Brain pericyte (primary cell): ENCODE data around the gene ZNRF1.
"Not testable (repeated sequence)": the region's sequence is repeated elsewhere in the genome, so short reads cannot be mapped to it uniquely, and the experiment has no call there.

ENCODE experiments used
- DNase-seq: peaks from one replicate; pipeline ENCODE4 v3.0.0-alpha.2; 2012; ENCODE audit warnings: low read depth, low spot score

The ZNRF1 gene

GRCh38 chr16:75112734-75113491 is 114.1 kb downstream of the ZNRF1 start:
- no peak for DNase-seq

DNA sequence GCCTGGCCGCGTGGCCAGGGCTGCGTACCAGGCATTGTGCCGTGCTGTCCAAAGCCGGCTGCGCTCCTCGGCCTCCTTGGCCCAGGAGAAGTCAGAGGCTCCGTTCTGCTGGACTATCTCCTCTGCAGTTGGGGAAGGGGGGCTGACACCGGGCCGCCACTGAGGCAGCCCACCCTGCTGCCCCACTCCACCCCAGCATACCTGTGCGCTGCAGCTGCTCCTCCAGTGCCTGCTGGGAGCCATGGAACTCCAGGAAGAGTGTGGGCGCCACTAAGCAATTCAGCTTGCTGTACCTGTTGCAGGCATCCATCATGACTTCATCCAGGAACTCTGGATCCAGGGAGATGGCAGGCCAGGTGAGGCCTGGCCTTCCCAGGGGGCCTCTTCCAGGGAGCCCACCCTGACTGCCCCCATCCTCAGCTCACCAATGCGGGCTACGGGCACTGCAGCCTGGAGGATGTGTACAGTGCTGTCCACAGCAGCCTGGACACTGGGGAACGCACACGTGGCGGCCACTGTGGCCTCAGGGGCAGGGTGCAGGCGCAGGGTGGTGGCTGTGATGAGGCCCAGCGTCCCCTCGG is 114.8 kb downstream of the ZNRF1 start:
- DNase-seq: no peak

DNA sequence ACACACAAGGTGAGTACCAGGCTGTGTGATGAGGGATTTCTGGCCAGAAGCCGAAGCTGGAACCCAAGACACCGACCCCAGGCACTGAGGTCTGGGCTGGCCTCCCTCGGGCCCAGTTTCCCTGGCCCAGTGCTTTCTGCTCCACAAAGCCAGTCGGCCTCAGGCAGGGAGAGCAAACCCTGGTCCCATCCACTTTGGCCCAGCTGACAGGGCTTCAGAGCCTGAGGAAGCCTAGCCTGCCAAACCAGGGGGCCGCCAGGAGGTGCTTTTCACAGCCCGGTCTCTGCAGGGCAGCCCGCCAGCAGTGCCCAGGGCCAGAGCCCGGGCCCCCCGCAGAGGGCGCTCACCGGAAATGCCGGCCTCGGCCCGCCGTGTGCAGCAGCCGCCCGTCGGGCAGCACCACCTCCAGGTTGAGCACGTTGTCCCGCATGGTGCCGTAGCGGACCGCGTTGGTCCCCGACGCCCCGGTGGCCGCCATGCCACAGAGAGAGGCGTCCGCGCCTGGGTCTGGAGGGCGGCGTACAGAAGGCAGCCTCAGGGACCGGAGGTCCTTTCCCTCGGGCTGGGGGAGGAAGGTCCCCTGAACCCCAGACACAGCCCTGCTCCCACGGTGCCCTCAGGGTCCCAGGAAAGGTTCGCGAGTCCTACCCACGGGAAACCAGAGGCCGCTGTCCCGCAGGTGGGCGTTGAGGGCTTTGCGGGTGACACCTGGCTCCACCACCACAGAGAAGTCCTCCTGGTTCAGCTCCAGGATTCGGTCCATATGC is 115.5 kb downstream of the ZNRF1 start:
- DNase-seq: no peak

GRCh38 chr16:75114946-75115825 is 116.4 kb downstream of the ZNRF1 start:
- no peak for DNase-seq

DNA sequence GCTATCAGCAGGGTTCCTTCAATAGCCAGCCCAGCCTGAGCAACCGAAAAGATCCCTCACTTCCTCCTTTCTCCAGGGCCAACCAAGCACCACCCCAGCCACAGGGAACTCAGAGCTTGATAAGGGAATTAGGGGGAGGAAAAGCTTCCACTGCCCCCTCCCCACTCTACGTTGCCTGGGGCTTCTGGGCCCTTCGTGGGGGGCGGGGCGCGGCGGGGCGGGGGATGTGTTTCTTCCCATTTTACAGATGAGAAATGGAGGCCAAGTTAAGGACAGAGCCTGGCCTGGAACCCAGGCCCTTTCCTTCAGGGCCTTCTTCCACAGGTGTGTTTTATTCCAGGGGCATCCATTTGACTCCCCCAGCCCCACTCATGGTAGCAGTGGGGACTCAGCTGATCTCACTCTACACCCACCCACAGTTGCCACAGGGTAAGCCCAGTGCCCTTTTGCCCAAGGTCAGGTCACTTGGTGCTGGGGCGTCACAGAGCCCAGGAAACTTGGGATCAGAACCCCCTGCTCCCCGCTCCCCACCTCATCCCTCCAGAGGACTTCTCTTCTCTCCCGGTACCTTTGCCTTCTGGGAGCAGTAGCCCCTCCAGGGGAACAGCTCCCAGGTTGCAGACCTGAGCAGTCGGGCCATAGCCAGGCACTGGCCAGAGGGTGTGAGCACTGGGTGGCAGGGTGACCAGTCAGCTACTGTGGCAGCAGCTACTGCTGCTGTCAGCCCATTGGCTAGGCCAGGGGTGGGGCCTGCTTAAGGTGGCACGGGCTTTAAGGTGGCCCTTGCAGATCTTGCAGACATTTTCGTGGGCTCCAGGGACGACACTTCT is 117.5 kb downstream of the ZNRF1 start, which contains the start of gene LDHD:
Gene LDHD (minus strand): TSS at position 700 of the 830 bp plus-strand sequence. CDS start 60 bp downstream, at position 640.
- DNase-seq: no peak

DNA sequence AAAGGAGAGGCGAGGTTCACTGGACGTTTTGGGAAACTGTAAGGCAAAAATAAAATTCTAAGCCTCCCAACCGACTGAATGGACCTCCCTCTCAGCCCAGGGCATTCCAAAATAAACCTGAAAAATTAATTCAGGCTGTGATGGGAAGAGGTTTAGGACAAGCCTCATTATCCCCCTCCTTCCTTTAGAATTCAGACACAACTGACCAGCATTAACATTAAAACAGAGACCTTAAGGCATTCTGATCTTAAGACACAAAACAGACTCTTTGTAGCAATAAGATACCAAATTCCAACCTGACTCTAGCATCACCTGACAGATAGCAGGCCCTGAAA is 118.1 kb downstream of the ZNRF1 start:
- DNase-seq: no peak

GRCh38 chr16:75118943-75119539 is 120.2 kb downstream of the ZNRF1 start:
- no peak for DNase-seq

- no peak for DNase-seq
These were observed 121.4 kb downstream of the ZNRF1 start for GRCh38 chr16:75120253-75120652.

GRCh38 chr16:75121949-75122568 is 123.2 kb downstream of the ZNRF1 start:
- DNase-seq: no peak

- DNase-seq: no peak
These were observed 123.8 kb downstream of the ZNRF1 start for GRCh38 chr16:75122609-75123008.

DNA sequence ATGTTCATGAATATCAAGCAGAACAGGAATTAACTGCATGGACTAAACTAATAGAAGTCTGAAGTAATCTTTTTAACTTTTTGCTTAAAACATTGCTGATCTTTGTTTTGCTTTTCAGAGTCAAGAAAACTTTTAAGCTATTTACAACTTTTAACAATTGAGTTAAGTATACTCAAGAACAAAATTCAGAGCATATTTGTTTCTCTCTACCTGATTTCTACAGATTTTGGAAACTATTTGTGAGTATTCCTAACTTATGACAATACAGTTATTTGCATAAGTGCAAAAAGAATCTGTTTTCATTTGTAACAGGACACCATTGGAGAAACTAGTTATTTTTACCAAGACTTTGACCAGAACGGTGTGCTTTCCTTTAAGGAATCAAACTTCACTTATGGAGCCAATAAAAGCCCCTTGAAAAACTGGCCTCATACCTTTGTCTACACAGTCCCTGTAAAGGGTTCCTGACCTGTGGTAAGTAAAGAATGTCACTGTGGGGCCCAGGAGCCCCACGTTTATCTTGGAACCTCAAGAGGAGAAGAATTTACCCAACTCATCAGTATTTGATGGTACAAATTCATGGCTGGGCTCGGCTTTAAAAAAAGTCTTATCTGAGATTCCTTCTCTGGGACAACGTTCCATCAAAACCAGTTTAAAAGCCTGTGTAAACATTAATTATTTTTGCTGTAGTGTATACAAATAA is 129.0 kb downstream of the ZNRF1 start:
- DNase-seq: no peak

DNA sequence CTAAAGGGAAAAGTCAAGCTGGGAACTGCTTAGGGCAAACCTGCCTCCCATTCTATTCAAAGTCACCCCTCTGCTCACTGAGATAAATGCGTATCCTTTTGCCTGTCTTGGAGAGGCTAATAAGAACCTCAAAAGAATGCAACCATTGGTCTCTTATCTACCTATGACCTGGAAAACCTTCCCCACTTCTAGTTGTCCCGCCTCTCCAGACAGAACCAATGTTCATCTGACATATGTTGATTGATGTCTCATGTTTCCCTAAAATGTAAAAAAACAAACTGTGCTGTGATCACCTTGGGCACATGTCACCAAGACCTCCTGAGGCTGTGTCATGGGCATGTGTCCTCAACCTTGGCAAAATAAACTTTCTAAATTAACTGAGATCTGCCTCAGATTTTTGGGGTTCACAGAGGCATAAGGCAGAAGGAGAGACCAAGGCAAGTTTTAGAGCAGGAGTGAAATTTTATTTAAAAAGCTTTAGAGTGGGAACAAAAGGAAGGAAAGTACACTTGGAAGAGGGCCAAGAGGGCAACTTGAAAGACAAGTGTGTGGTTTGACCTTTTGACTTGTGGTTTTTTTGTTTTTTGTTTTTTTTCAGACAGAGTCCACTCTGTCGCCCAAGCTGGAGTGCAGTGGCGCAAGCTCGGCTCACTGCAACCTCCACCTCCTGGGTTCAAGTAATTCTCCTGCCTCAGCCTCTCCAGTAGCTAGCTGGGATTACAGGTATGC is 130.8 kb downstream of the ZNRF1 start:
- not testable (repeated sequence) for DNase-seq

DNA sequence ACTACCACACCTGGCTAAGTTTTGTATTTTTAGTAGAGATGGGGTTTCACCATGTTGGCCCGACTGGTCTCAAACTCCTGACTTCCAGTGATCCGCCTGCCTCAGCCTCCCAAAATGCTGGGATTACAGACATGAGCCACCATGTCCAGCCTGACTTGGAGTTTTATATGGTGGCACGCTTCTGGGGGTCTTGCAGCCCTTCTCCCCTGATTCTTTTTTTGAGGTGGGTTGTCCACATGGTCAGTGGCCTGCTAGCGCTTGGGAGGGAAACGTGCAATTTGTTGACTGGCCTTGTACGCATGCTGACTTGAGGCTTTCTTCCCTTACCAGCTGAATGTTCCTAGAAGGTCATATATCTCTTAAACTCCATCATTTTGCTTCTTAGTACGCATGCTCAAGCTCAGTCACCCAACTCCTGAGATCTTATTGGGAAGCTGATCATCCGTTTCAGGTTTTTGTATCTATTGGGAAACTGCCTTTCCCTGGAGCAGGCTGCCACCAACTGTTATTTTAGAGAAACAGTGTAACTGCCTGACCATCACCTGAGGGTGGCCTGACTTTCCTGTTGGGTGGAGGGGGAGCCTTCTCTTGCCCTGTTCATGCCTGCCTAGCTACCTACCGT is 131.4 kb downstream of the ZNRF1 start:
- DNase-seq: no peak

- DNase-seq: no peak
These were observed 132.3 kb downstream of the ZNRF1 start for GRCh38 chr16:75131081-75131480.

GRCh38 chr16:75138233-75138632 is 139.4 kb downstream of the ZNRF1 start:
- DNase-seq: no peak

- DNase-seq: no peak
These were observed 139.8 kb downstream of the ZNRF1 start for GRCh38 chr16:75138636-75139035.

- DNase-seq: no peak
These were observed 140.7 kb downstream of the ZNRF1 start for GRCh38 chr16:75139498-75139897.

DNA sequence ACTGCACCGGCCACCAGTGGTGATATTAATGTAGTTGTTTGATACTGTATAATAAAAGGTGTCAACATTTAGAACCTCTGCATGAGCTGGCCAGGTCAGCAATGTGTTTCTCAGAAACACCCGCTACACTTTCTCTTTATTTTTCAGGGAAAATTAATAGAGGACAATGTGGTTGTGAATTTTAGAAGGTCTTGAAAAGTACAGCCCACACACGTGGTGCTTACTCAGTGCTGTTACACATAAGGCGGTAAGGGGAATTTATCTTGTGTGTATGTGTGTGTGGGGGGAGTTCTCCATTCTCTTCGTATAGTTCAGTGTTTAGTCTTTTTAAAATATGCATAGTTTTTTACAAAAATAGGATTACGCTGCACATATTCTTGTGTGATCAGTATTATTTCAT is 145.1 kb downstream of the ZNRF1 start:
- no peak for DNase-seq
